Measurements from ENCODE around the gene SPEG.

The SPEG gene

GRCh38 chr2:219517954-219518778, 83.5 kb downstream of the SPEG start:
- DNase-seq: no peak

GRCh38 chr2:219519526-219519916, 84.9 kb downstream of the SPEG start:
- no peak for DNase-seq

GRCh38 chr2:219520079-219520478, 85.4 kb downstream of the SPEG start:
- no peak for DNase-seq

GRCh38 chr2:219521066-219521880, 86.6 kb downstream of the SPEG start:
- no peak for DNase-seq

- DNase-seq: no peak
These were observed 87.7 kb downstream of the SPEG start for GRCh38 chr2:219522111-219523030.

GRCh38 chr2:219523031-219523671, 88.5 kb downstream of the SPEG start:
- DNase-seq: no peak

GRCh38 chr2:219524817-219525216, 90.2 kb downstream of the SPEG start:
- DNase-seq: no peak

GRCh38 chr2:219525533-219526232, 91.0 kb downstream of the SPEG start:
- DNase-seq: no peak

- no peak for DNase-seq
These were observed 91.9 kb downstream of the SPEG start for GRCh38 chr2:219526320-219527075.

- DNase-seq: no peak
These were observed 92.4 kb downstream of the SPEG start for GRCh38 chr2:219527076-219527394.

GRCh38 chr2:219527472-219527871, 92.8 kb downstream of the SPEG start:
- no peak for DNase-seq

GRCh38 chr2:219530048-219530963, 95.7 kb downstream of the SPEG start:
- DNase-seq: peak; percentile 3 to 55

GRCh38 chr2:219531639-219532377, 97.2 kb downstream of the SPEG start:
- no peak for DNase-seq

- no peak for DNase-seq
These were observed 97.7 kb downstream of the SPEG start for GRCh38 chr2:219532378-219532649.

- no peak for DNase-seq
These were observed 99.5 kb downstream of the SPEG start for GRCh38 chr2:219533930-219534661.

GRCh38 chr2:219536425-219536824, 101.8 kb downstream of the SPEG start:
- no peak for DNase-seq

GRCh38 chr2:219536967-219537366, 102.3 kb downstream of the SPEG start:
- DNase-seq: no peak

GRCh38 chr2:219537657-219538488, 103.2 kb downstream of the SPEG start:
- DNase-seq: no peak

All from NCI-H187 (cell line).